Measurements from ENCODE around the gene TXN. TPM values are rescaled to one million over a fixed set of nuclear protein-coding genes. Genes with fewer than 3 reads are reported as not detected.

TXN gene
- total and polyA plus RNA-seq, 2 of the 8 experiments (the other 6 are each of a cell fraction or from before 2014, with no cell fraction given), result 297 to 419 TPM

GRCh38 chr9:110290001-110290400 lies 33.7 kb upstream of the TXN start:
- no peaks in the 10 kb centered on the region for H3K27me3 ChIP-seq (replicated peaks in 1 of 4; ENCODE audit: control insufficient read depth in 3 of 4, extremely low read depth in 1 of 4, insufficient read depth in 3 of 4, low read length in 3 of 4)
- no peak overlapping the region for H2AFZ ChIP-seq (ENCODE audit: low read length)
- no peak overlapping the region; a peak in 1 of 7 replicates for H3K9ac ChIP-seq (replicated peaks in 1 of 4; ENCODE audit: extremely low read depth in 1 of 4, low read depth in 3 of 4, low read length in 3 of 4)
- H3K79me1 ChIP-seq (ENCODE audit: low read depth, low read length), result no peaks in the 10 kb centered on the region
- no peak for FAIRE-seq
- H3K56ac ChIP-seq (replicated peaks; ENCODE audit: insufficient read length, low read depth, low read length), result no peak overlapping the region
- H3K23me2 ChIP-seq (ENCODE audit: low read depth, low read length), result no peaks in the 10 kb centered on the region
- no peak overlapping the region for H4K8ac ChIP-seq (ENCODE audit: extremely low read depth, insufficient read depth, low read length)
- H2BK20ac ChIP-seq (ENCODE audit: low read length), result no peak overlapping the region
- H3K4me1 ChIP-seq (replicated peaks in 1 of 4; ENCODE audit: control insufficient read depth in 3 of 4, insufficient read depth in 4 of 4, low read length in 3 of 4), result no peaks in the 10 kb centered on the region
- no peaks in the 10 kb centered on the region for H4K20me1 ChIP-seq (replicated peaks in 1 of 2; ENCODE audit: control insufficient read depth in 1 of 2, insufficient read depth in 2 of 2, low read length in 2 of 2)
- no peak overlapping the region for H2BK5ac ChIP-seq (ENCODE audit: low read depth, low read length)
- H4K91ac ChIP-seq (replicated peaks; ENCODE audit: insufficient read length, low read length), result no peak overlapping the region
- H3K23ac ChIP-seq (ENCODE audit: insufficient read length), result no peak overlapping the region
- no peaks in the 10 kb centered on the region for H3K9me3 ChIP-seq (ENCODE audit: insufficient read depth in 2 of 2, low read depth in 1 of 2, low read length in 1 of 2)
- H2AK5ac ChIP-seq (ENCODE audit: low read depth, low read length), result no peak overlapping the region
- no peak overlapping the region for H2BK12ac ChIP-seq (ENCODE audit: low read depth, low read length)
- no peak overlapping the region for H3K27ac ChIP-seq (ENCODE audit: low read depth, low read length)
- no peak overlapping the region for H2BK15ac ChIP-seq (ENCODE audit: low read length)
- CTCF ChIA-PET (ENCODE audit: partially characterized antibody), result no interaction called here
- H3K4me2 ChIP-seq (ENCODE audit: insufficient read depth in 1 of 2, low read depth in 2 of 2, low read length in 2 of 2), result no peak overlapping the region
- no peaks in the 10 kb centered on the region for H3K79me2 ChIP-seq (ENCODE audit: control insufficient read depth in 1 of 2, insufficient read depth in 2 of 2, low read length in 2 of 2)
- no peak overlapping the region for H3K18ac ChIP-seq (ENCODE audit: extremely low read depth, low read length)
- no peaks in the 10 kb centered on the region for H3K36me3 ChIP-seq (ENCODE audit: control insufficient read depth in 2 of 4, insufficient read depth in 4 of 4, low read length in 3 of 4)
- no peak overlapping the region for H3K4ac ChIP-seq (replicated peaks; ENCODE audit: insufficient read length, low read depth, low read length)
- H3K14ac ChIP-seq (ENCODE audit: insufficient read length), result no peak overlapping the region
- WGBS, 2 experiments (ENCODE audit: extremely low coverage in 1 of 2, insufficient coverage in 1 of 2, insufficient read length in 1 of 2, insufficient replicate concordance in 2 of 2, low coverage in 1 of 2, low lambda C conversion rate in 2 of 2, missing lambda C conversion rate in 1 of 2), result 84% methylated on average over 1 of the region's 1 CpG; no CpG with 5 or more reads in 1 of the 2 experiments
- no peak overlapping the region for H4K5ac ChIP-seq (ENCODE audit: insufficient read length, low read depth, low read length)
- H3K4me3 ChIP-seq (ENCODE audit: extremely low read depth in 1 of 4, insufficient read depth in 2 of 4, low read depth in 3 of 4, low read length in 4 of 4), result no peak overlapping the region
- no peak overlapping the region for H2BK120ac ChIP-seq (replicated peaks; ENCODE audit: low read depth, low read length)
- DNase-seq (ENCODE audit: low read depth in 1 of 2, low spot score in 2 of 2), result no peak
- POLR2A ChIA-PET (ENCODE audit: partially characterized antibody), result interaction anchor here (1.0 to 1.4 kb wide), 2 partner anchors 33 to 71 kb away, joined by 5 read pairs; partner anchors contain the start of gene TXN
- TF ChIP-seq HDAC2 (IDR thresholded peaks at IDR 0.05; ENCODE audit: borderline replicate concordance in 1 of 2, low read depth in 2 of 2, low read length in 2 of 2) (no peak), KDM5A (IDR thresholded peaks at IDR 0.05; ENCODE audit: low read length) (no peak), CHD2 (IDR thresholded peaks at IDR 0.05; ENCODE audit: low read length) (no peak), FOSL1 (IDR thresholded peaks at IDR 0.05; ENCODE audit: insufficient read depth, low read depth, low read length) (no peak), RFX5 (IDR thresholded peaks at IDR 0.05; ENCODE audit: borderline replicate concordance, low read depth, low read length) (no peak), MAX (IDR thresholded peaks at IDR 0.05) (no peak), CREB1 (IDR thresholded peaks at IDR 0.05) (no peak), SUZ12 (IDR thresholded peaks at IDR 0.05; ENCODE audit: low read length) (no peak), ATF3 (IDR thresholded peaks at IDR 0.05; ENCODE audit: insufficient read depth, low read depth, low read length) (no peak), EP300 (IDR thresholded peaks at IDR 0.05; ENCODE audit: borderline replicate concordance in 1 of 2, low read depth in 2 of 2, low read length in 2 of 2) (no peak), TCF12 (IDR thresholded peaks at IDR 0.05; ENCODE audit: low read depth, low read length) (no peak), EZH2 (IDR thresholded peaks at IDR 0.05; ENCODE audit: low read depth, low read length, severe bottlenecking) (no peak), GTF2F1 (IDR thresholded peaks at IDR 0.05; ENCODE audit: borderline replicate concordance, low read depth, low read length) (no peak), MAFK (IDR thresholded peaks at IDR 0.05; ENCODE audit: low read depth, low read length) (no peak)

Data from H1 (cell line).